Coronary artery (tissue), 2 donors: ENCODE measurements around the gene MCEE.

ENCODE experiments used
- DNase-seq: peaks from one replicate; pipeline ENCODE4 v3.0.0-alpha.2; 2017; ENCODE audit warnings: low spot score
- H3K27ac ChIP-seq, 2 donors: fragments of 200-600 bp; sonication (generic); one replicate each; pipeline ENCODE4 v1.5.1; 2016 to 2019
- H3K4me3 ChIP-seq: fragments of 200-600 bp; sonication (generic); 2 replicates; pipeline ENCODE4 v1.5.1; 2016; ENCODE audit warnings: mild to moderate bottlenecking, moderate library complexity
- CTCF ChIP-seq: fragments of 200-600 bp; sonication (generic); IDR thresholded peaks from one replicate; pipeline ENCODE4 v1.5.1; 2019; ENCODE audit warnings: antibody characterized with exemption

MCEE gene

GRCh38 chr2:71064754-71065621, 65.0 kb downstream of the MCEE start:
- H3K4me3 ChIP-seq = no peak overlapping the region
- TF ChIP-seq CTCF = no peak
- no peak for DNase-seq
- peak overlapping the region in 1 of 2 donors; percentile 77 for H3K27ac ChIP-seq

GRCh38 chr2:71064110-71064611, 65.9 kb downstream of the MCEE start:
- Histone ChIP-seq H3K27ac (peak overlapping the region in 1 of 2 donors; percentile 77), H3K4me3 (peak overlapping the region; percentile 15)
- no peak for TF ChIP-seq CTCF
- no peak for DNase-seq

DNA sequence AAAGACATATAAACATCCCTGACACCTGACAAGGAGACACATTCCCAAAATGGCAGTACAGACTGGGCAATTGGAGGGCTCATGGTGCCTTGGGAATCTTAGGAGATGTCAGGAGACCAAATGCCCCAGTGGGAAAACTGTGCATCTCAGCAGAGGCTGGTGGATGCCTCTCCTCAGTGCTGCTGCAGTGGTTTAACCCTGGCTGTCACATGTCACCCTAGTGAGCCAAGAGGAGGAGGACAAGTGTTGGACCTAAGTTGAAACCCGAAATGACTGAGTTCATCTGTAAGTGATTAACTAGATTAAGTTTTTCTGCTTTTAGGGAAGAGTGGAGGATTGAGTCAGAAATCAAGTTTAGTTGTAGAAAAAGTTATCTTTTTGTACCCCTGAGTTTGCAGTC, 66.8 kb downstream of the MCEE start:
- no peak for DNase-seq
- peak overlapping the region in 1 of 2 donors; percentile 77 for H3K27ac ChIP-seq
- no peak for TF ChIP-seq CTCF
- H3K4me3 ChIP-seq = no peak overlapping the region

DNA sequence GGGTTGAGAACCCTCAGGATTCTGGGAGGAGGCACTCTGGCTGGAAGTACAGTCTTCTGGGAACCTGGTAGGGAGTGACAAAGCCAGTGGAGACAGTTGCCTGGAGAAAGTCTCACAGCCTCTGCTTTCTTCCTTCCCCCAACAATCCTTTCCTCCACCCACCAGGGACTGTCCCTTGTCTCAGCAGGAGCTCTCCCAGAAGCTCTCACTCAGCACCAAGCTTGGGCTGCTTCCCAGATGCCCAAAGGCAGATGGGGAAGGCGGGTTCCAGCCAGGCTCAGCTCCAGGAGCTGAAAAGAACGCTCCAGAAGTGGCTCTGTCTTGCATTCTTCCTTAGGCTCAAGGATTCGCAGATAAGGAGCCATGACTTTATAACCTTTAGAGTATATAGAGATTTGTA, 69.2 kb downstream of the MCEE start:
- Histone ChIP-seq H3K27ac (no peak overlapping the region), H3K4me3 (no peak overlapping the region)
- TF ChIP-seq CTCF = no peak
- no peak for DNase-seq

DNA sequence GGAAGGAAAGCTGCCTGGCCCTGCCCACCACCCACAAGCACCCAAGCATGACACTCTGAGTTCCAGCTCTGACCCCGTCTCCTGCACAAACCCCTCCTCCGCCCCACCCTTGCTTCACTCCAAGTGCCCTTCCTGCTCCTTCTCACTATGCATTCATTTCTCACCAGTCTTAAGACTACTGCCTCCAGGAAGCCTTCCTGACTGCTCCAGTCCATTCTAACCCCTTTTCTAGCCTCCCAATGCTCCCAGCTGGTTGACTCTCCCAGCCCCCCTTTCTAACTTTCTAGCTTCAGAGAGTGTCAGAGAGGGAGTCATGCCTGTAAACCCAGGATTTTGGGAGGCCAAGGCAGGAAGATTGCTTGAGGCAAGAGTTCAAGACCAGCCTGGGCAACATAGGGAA, 69.8 kb downstream of the MCEE start:
- Histone ChIP-seq H3K27ac (no peak overlapping the region), H3K4me3 (no peak overlapping the region)
- DNase-seq = no peak
- TF ChIP-seq CTCF = no peak
